HG03521 (cell line): ENCODE results near the gene KRT9.
"Not testable (repeated sequence)": the region's sequence is repeated elsewhere in the genome, so short reads cannot be mapped to it uniquely, and the experiment has no call there.

Experiments
- ATAC-seq: cut with Tn5 transposase; IDR thresholded peaks from one replicate; pipeline ENCODE4 v1.9.1; 2021; ENCODE audit warnings: mild to moderate bottlenecking, moderate library complexity; ENCODE audit not compliant: unreplicated experiment

Gene KRT9

GRCh38 chr17:41571561-41572434 lies at the start of gene KRT9:
Gene KRT9 (minus strand): TSS chr17:41572059. CDS start chr17:41571992, 67 bp downstream.
- no peak for ATAC-seq

- ATAC-seq, result not testable (repeated sequence)
Observed at GRCh38 chr17:41621435-41621817, 49.6 kb upstream of the KRT9 start.

GRCh38 chr17:41620583-41621434 lies 49.0 kb upstream of the KRT9 start:
- ATAC-seq, result no peak

- not testable (repeated sequence) for ATAC-seq
Observed at GRCh38 chr17:41619927-41620582, 48.2 kb upstream of the KRT9 start.

GRCh38 chr17:41619036-41619926 lies 47.4 kb upstream of the KRT9 start:
- no peak for ATAC-seq

- no peak for ATAC-seq
Observed at GRCh38 chr17:41618341-41619035, 46.6 kb upstream of the KRT9 start.

- no peak for ATAC-seq
Observed at GRCh38 chr17:41617698-41618097, 45.8 kb upstream of the KRT9 start.

GRCh38 chr17:41617136-41617535 lies 45.3 kb upstream of the KRT9 start:
- no peak for ATAC-seq

GRCh38 chr17:41616486-41616885 lies 44.6 kb upstream of the KRT9 start:
- not testable (repeated sequence) for ATAC-seq

GRCh38 chr17:41615454-41615853 lies 43.6 kb upstream of the KRT9 start:
- no peak for ATAC-seq

- not testable (repeated sequence) for ATAC-seq
Observed at GRCh38 chr17:41614767-41615166, 42.9 kb upstream of the KRT9 start.

GRCh38 chr17:41614098-41614497 lies 42.2 kb upstream of the KRT9 start:
- ATAC-seq, result no peak

- ATAC-seq, result no peak
Observed at GRCh38 chr17:41613277-41614082, 41.6 kb upstream of the KRT9 start.

- not testable (repeated sequence) for ATAC-seq
Observed at GRCh38 chr17:41612376-41613160, 40.7 kb upstream of the KRT9 start, which contains the start of gene KRT16. Gene KRT16 (minus strand): TSS chr17:41612767. CDS start chr17:41612688, 79 bp downstream.

- ATAC-seq, result no peak
Observed at GRCh38 chr17:41610965-41611640, 39.2 kb upstream of the KRT9 start.

- ATAC-seq, result not testable (repeated sequence)
Observed at GRCh38 chr17:41610061-41610517, 38.2 kb upstream of the KRT9 start.

- ATAC-seq, result not testable (repeated sequence)
Observed at GRCh38 chr17:41606930-41607329, 35.1 kb upstream of the KRT9 start.
